Testis (tissue), 2 donors: ENCODE results near the gene CELSR1.

Experiments
- CTCF ChIP-seq, 3 experiments: fragments of 450-650 bp in 2 of 3; fragments of 200-600 bp in 1 of 3; sonication (generic) in 1 of 3; IDR thresholded peaks; one replicate each; pipeline ENCODE4 v1.5.1; 2016 to 2019; ENCODE audit warnings: antibody characterized with exemption in 3 of 3, mild to moderate bottlenecking in 2 of 3, moderate library complexity in 1 of 3
- POLR2A ChIP-seq: fragments of 450-650 bp; IDR thresholded peaks from one replicate; pipeline ENCODE4 v1.6.1; 2017; ENCODE audit warnings: antibody characterized with exemption, mild to moderate bottlenecking, moderate library complexity

- TF ChIP-seq CTCF (IDR thresholded peaks at IDR 0.05) (no peak), POLR2A (no peak)
Observed at GRCh38 chr22:46501701-46502100, 35.7 kb downstream of the CELSR1 start.
